ENCODE data around the gene ZNF646. TPM values are rescaled to one million over a fixed set of nuclear protein-coding genes. Genes with fewer than 3 reads are reported as not detected.
A peak's percentile ranks its signal among the peaks of the same experiment; 100 is the strongest.

ZNF646 gene
- total and polyA plus RNA-seq, 2 of the 13 experiments (the other 11 are each of a cell fraction or from before 2014, with no cell fraction given): 3.4 to 10.9 TPM

- TF ChIP-seq ZBTB40 (IDR thresholded peaks at IDR 0.05): no peak
- TF ChIP-seq ZBTB40 (CRISPR knock-in tag; IDR thresholded peaks at IDR 0.05): no peak; the same call in 1 of the 2 replicates
- TF ChIP-seq PHF8 (CRISPR knock-in tag; IDR thresholded peaks at IDR 0.05): peak; percentile 90
- TF ChIP-seq ZNF362 (CRISPR knock-in tag; IDR thresholded peaks at IDR 0.05; ENCODE audit: borderline replicate concordance): no peak
- TF ChIP-seq SMARCE1 (IDR thresholded peaks at IDR 0.05; ENCODE audit: borderline replicate concordance): no peak
- no peak; the same call in 1 of the 2 replicates for TF ChIP-seq SP140L (CRISPR knock-in tag; IDR thresholded peaks at IDR 0.05; ENCODE audit: borderline replicate concordance)
- TF ChIP-seq ZBTB7A (CRISPR knock-in tag; IDR thresholded peaks at IDR 0.05): peak; percentile 70; the same call in 1 of the 2 replicates
- peak; percentile 66; the same call in 1 of the 2 replicates for TF ChIP-seq ZNF704 (CRISPR knock-in tag; IDR thresholded peaks at IDR 0.05; ENCODE audit: borderline replicate concordance)
- 0 out of 2 replicates have a peak, but pooled peaks have one; percentile 56 for TF ChIP-seq ZNF121 (CRISPR knock-in tag; IDR thresholded peaks at IDR 0.05)
- TF ChIP-seq ZNF430 (CRISPR knock-in tag; IDR thresholded peaks at IDR 0.05): peak; percentile 81
- peak; percentile 73; the same call in 1 of the 2 replicates for TF ChIP-seq MTA1 (CRISPR knock-in tag; IDR thresholded peaks at IDR 0.05; ENCODE audit: borderline replicate concordance)
- TF ChIP-seq PCBP2 (optimal IDR thresholded peaks at IDR 0.05; ENCODE audit: low read depth, low read length, poor library complexity, severe bottlenecking): no peak
- no peak for TF ChIP-seq PAWR (CRISPR knock-in tag; IDR thresholded peaks at IDR 0.05; ENCODE audit: borderline replicate concordance)
- peak; percentile 89; the same call in 1 of the 2 replicates for TF ChIP-seq ZNF235 (CRISPR knock-in tag; IDR thresholded peaks at IDR 0.05; ENCODE audit: borderline replicate concordance)
- TF ChIP-seq TRIM22 (IDR thresholded peaks at IDR 0.05): no peak
Observed at GRCh38 chr16:31108035-31108793, 34.0 kb downstream of the ZNF646 start, which contains the start of gene BCKDK (continued).
